Memory B cell (primary cell): Measurements from ENCODE around the gene TOM1L2.
"Not testable (repeated sequence)": the region's sequence is repeated elsewhere in the genome, so short reads cannot be mapped to it uniquely, and the experiment has no call there.

Experiments
- ATAC-seq: fragments of 150-1000 bp; cut with Tn5 transposase; 2 replicates; pipeline ENCODE4 v1.10.0; 2021; ENCODE audit warnings: low read depth, mild to moderate bottlenecking, moderate library complexity
- DNase-seq, 2 donors: peaks; one replicate each; pipeline ENCODE4 v3.0.0; 2022; ENCODE audit warnings: low spot score in 2 of 2
- H3K27ac Mint-ChIP-seq: one replicate; pipeline ENCODE4 v1.8.0; 2022; ENCODE audit warnings: mild to moderate bottlenecking, moderate library complexity, mixed read lengths
- H3K27me3 Mint-ChIP-seq: one replicate; pipeline ENCODE4 v1.8.0; 2022; ENCODE audit warnings: mixed read lengths
- H3K36me3 Mint-ChIP-seq: one replicate; pipeline ENCODE4 v1.8.0; 2022; ENCODE audit warnings: mild to moderate bottlenecking, mixed read lengths
- H3K4me1 Mint-ChIP-seq: one replicate; pipeline ENCODE4 v1.8.0; 2022; ENCODE audit warnings: mixed read lengths
- H3K4me3 Mint-ChIP-seq: one replicate; pipeline ENCODE4 v1.8.0; 2022; ENCODE audit warnings: mild to moderate bottlenecking, moderate library complexity, mixed read lengths
- H3K9me3 Mint-ChIP-seq: one replicate; pipeline ENCODE4 v1.8.0; 2022; ENCODE audit warnings: mixed read lengths

TOM1L2 gene

GRCh38 chr17:17924131-17924856 is 47.9 kb downstream of the TOM1L2 start:
- Mint-ChIP-seq H3K4me3 (no peak overlapping the region), H3K36me3 (peaks cover 4% of the 10 kb centered on the region), H3K9me3 (peaks cover 1% of the 10 kb centered on the region), H3K27me3 (no peaks in the 10 kb centered on the region), H3K27ac (no peak overlapping the region), H3K4me1 (peaks cover 3% of the 10 kb centered on the region)
- no peak for DNase-seq
- ATAC-seq: no peak

- Mint-ChIP-seq H3K4me1 (peaks cover 3% of the 10 kb centered on the region), H3K4me3 (no peak overlapping the region), H3K27ac (no peak overlapping the region), H3K36me3 (peaks cover 4% of the 10 kb centered on the region), H3K9me3 (peaks cover 1% of the 10 kb centered on the region), H3K27me3 (no peaks in the 10 kb centered on the region)
- no peak for ATAC-seq
- DNase-seq: no peak
Observed at GRCh38 chr17:17922070-17922614, 50.1 kb downstream of the TOM1L2 start.

- Mint-ChIP-seq H3K27me3 (no peaks in the 10 kb centered on the region), H3K36me3 (peaks cover 4% of the 10 kb centered on the region), H3K4me3 (no peak overlapping the region), H3K4me1 (peaks cover 3% of the 10 kb centered on the region), H3K9me3 (peaks cover 1% of the 10 kb centered on the region), H3K27ac (no peak overlapping the region)
- DNase-seq (no peak), ATAC-seq (no peak)
Observed at GRCh38 chr17:17921192-17922069, 50.8 kb downstream of the TOM1L2 start.

- Mint-ChIP-seq H3K9me3 (no peaks in the 10 kb centered on the region), H3K27ac (no peak overlapping the region), H3K36me3 (peaks cover 4% of the 10 kb centered on the region), H3K4me1 (peaks cover 1% of the 10 kb centered on the region), H3K4me3 (no peak overlapping the region), H3K27me3 (no peaks in the 10 kb centered on the region)
- DNase-seq: peak; percentile 43 to 48
- ATAC-seq: peak; percentile 76
Observed at GRCh38 chr17:17919169-17920107, 52.8 kb downstream of the TOM1L2 start.

GRCh38 chr17:17917394-17917793 is 54.8 kb downstream of the TOM1L2 start:
- ATAC-seq: no peak
- peaks cover 4% of the 10 kb centered on the region for H3K4me1 Mint-ChIP-seq
- no peak overlapping the region for H3K27ac Mint-ChIP-seq
- H3K4me3 Mint-ChIP-seq: no peak overlapping the region
- H3K9me3 Mint-ChIP-seq: no peaks in the 10 kb centered on the region
- H3K36me3 Mint-ChIP-seq: peaks cover 2% of the 10 kb centered on the region
- no peaks in the 10 kb centered on the region for H3K27me3 Mint-ChIP-seq
- DNase-seq: no peak

- no peaks in the 10 kb centered on the region for H3K36me3 Mint-ChIP-seq
- no peaks in the 10 kb centered on the region for H3K9me3 Mint-ChIP-seq
- ATAC-seq (no peak), DNase-seq (no peak)
- H3K4me3 Mint-ChIP-seq: no peak overlapping the region
- H3K4me1 Mint-ChIP-seq: peaks cover 4% of the 10 kb centered on the region
- no peaks in the 10 kb centered on the region for H3K27me3 Mint-ChIP-seq
- H3K27ac Mint-ChIP-seq: no peak overlapping the region
Observed at GRCh38 chr17:17915183-17915582, 57.0 kb downstream of the TOM1L2 start.

GRCh38 chr17:17913695-17914332 is 58.4 kb downstream of the TOM1L2 start:
- no peaks in the 10 kb centered on the region for H3K36me3 Mint-ChIP-seq
- no peaks in the 10 kb centered on the region for H3K9me3 Mint-ChIP-seq
- ATAC-seq: no peak
- H3K4me3 Mint-ChIP-seq: no peak overlapping the region
- no peak overlapping the region for H3K27ac Mint-ChIP-seq
- H3K4me1 Mint-ChIP-seq: peaks cover 4% of the 10 kb centered on the region
- no peak for DNase-seq
- H3K27me3 Mint-ChIP-seq: no peaks in the 10 kb centered on the region

- not testable (repeated sequence) for ATAC-seq
Observed at GRCh38 chr17:17912336-17912735, 59.9 kb downstream of the TOM1L2 start.

GRCh38 chr17:17911001-17911613 is 61.1 kb downstream of the TOM1L2 start:
- Mint-ChIP-seq H3K4me3 (no peak overlapping the region), H3K27me3 (no peaks in the 10 kb centered on the region)
- ATAC-seq: no peak

More at GRCh38 chr17:17912336-17912735, 59.9 kb downstream of the TOM1L2 start:
- not testable (repeated sequence) for H3K4me3 Mint-ChIP-seq, DNase-seq, H3K4me1 Mint-ChIP-seq, H3K27ac Mint-ChIP-seq, H3K27me3 Mint-ChIP-seq, H3K36me3 Mint-ChIP-seq, H3K9me3 Mint-ChIP-seq

GRCh38 chr17:17910060-17910459 is 62.1 kb downstream of the TOM1L2 start:
- Mint-ChIP-seq H3K9me3 (no peaks in the 10 kb centered on the region), H3K4me1 (peaks cover 4% of the 10 kb centered on the region), H3K36me3 (peaks cover 10% of the 10 kb centered on the region), H3K27ac (no peak overlapping the region), H3K27me3 (no peaks in the 10 kb centered on the region), H3K4me3 (no peak overlapping the region)
- DNase-seq (no peak), ATAC-seq (no peak)

More at GRCh38 chr17:17911001-17911613, 61.1 kb downstream of the TOM1L2 start:
- Mint-ChIP-seq H3K27ac (no peak overlapping the region), H3K4me1 (peaks cover 4% of the 10 kb centered on the region), H3K9me3 (no peaks in the 10 kb centered on the region), H3K36me3 (peaks cover 4% of the 10 kb centered on the region)
- no peak for DNase-seq

- Mint-ChIP-seq H3K4me3 (no peak overlapping the region), H3K36me3 (peaks cover 10% of the 10 kb centered on the region), H3K9me3 (no peaks in the 10 kb centered on the region), H3K4me1 (no peaks in the 10 kb centered on the region), H3K27ac (no peak overlapping the region), H3K27me3 (no peaks in the 10 kb centered on the region)
- ATAC-seq: no peak
- DNase-seq: no peak
Observed at GRCh38 chr17:17909078-17909477, 63.1 kb downstream of the TOM1L2 start.

GRCh38 chr17:17907469-17907868 is 64.7 kb downstream of the TOM1L2 start:
- H3K9me3 Mint-ChIP-seq: no peaks in the 10 kb centered on the region
- peaks cover 12% of the 10 kb centered on the region for H3K36me3 Mint-ChIP-seq
- ATAC-seq: no peak
- DNase-seq: no peak
- no peak overlapping the region for H3K27ac Mint-ChIP-seq
- H3K4me3 Mint-ChIP-seq: no peak overlapping the region
- H3K27me3 Mint-ChIP-seq: no peaks in the 10 kb centered on the region
- H3K4me1 Mint-ChIP-seq: no peaks in the 10 kb centered on the region
